ENCODE results near the gene DCK.

DNA sequence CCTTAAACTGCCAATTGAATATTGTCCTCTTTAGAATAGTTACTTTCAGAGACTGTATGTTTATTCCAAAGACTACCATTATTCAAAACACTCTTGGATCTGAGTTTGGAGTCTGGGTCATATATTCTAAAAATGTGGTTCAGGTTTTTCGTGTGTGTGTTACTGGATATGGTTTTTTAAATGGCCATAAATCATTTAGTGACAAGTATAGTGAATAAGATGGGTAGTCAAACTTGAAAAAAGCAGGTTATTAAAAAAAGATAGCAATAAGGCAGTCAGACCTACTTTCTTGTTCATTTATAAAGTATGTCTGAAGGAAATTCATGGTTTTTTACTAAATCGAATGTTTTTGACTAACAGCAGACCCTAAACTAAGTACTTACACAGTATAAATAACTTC lies 59.3 kb downstream of the DCK start:
- no peak for TF ChIP-seq EZH2phosphoT487 (IDR thresholded peaks at IDR 0.05; ENCODE audit: unreplicated experiment)
- TF ChIP-seq, protein P1, sequence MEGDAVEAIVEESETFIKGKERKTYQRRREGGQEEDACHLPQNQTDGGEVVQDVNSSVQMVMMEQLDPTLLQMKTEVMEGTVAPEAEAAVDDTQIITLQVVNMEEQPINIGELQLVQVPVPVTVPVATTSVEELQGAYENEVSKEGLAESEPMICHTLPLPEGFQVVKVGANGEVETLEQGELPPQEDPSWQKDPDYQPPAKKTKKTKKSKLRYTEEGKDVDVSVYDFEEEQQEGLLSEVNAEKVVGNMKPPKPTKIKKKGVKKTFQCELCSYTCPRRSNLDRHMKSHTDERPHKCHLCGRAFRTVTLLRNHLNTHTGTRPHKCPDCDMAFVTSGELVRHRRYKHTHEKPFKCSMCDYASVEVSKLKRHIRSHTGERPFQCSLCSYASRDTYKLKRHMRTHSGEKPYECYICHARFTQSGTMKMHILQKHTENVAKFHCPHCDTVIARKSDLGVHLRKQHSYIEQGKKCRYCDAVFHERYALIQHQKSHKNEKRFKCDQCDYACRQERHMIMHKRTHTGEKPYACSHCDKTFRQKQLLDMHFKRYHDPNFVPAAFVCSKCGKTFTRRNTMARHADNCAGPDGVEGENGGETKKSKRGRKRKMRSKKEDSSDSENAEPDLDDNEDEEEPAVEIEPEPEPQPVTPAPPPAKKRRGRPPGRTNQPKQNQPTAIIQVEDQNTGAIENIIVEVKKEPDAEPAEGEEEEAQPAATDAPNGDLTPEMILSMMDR (conservative IDR thresholded peaks at IDR 0.05; ENCODE audit: low read depth in 2 of 2): no peak
